H9 (cell line): ENCODE data around the gene SOX15. TPM values are rescaled to one million over a fixed set of nuclear protein-coding genes. Genes with fewer than 3 reads are reported as not detected.

Source experiments
- DNase-seq: peaks from one replicate; pipeline ENCODE4 v3.0.0-alpha.2; 2017
- H2AFZ ChIP-seq: one replicate; pipeline ENCODE4 v1.6.1; 2013; ENCODE audit warnings: mild to moderate bottlenecking, low read length, control low read depth, moderate library complexity
- H2AK5ac ChIP-seq: 2 replicates; pipeline ENCODE4 v1.6.1; 2013; ENCODE audit warnings: low read length, control low read depth, mixed read lengths; ENCODE audit not compliant: insufficient read length
- H2BK120ac ChIP-seq: one replicate; pipeline ENCODE4 v1.6.1; 2013; ENCODE audit warnings: low read depth, mild to moderate bottlenecking, low read length, control low read depth, inconsistent platforms; ENCODE audit not compliant: poor library complexity, severe bottlenecking
- H2BK12ac ChIP-seq: 2 replicates; pipeline ENCODE4 v1.6.1; 2013; ENCODE audit warnings: low read length, control low read depth, mixed read lengths, low read depth; ENCODE audit not compliant: insufficient read length
- H2BK15ac ChIP-seq: 2 replicates; pipeline ENCODE4 v1.6.1; 2013; ENCODE audit warnings: low read depth, low read length, control low read depth
- H2BK20ac ChIP-seq: one replicate; pipeline ENCODE4 v1.6.1; 2013; ENCODE audit warnings: low read depth, mild to moderate bottlenecking, low read length, control low read depth, inconsistent platforms; ENCODE audit not compliant: poor library complexity, severe bottlenecking
- H2BK5ac ChIP-seq: 2 replicates; pipeline ENCODE4 v1.6.1; 2013; ENCODE audit warnings: low read length, control low read depth, mixed read lengths; ENCODE audit not compliant: insufficient read length
- H3K14ac ChIP-seq: 2 replicates; pipeline ENCODE4 v1.6.1; 2013; ENCODE audit warnings: low read length, control low read depth; ENCODE audit not compliant: insufficient read depth
- H3K18ac ChIP-seq: 2 replicates; pipeline ENCODE4 v1.6.1; 2013; ENCODE audit warnings: low read depth, mild to moderate bottlenecking, mixed read lengths, low read length, control low read depth; ENCODE audit not compliant: insufficient read length
- H3K23ac ChIP-seq: 2 replicates; pipeline ENCODE4 v1.6.1; 2013; ENCODE audit warnings: low read length, control low read depth, mixed read lengths, low read depth; ENCODE audit not compliant: insufficient read length
- H3K23me2 ChIP-seq: 2 replicates; pipeline ENCODE4 v1.6.1; 2013; ENCODE audit warnings: low read depth, mild to moderate bottlenecking, mixed read lengths, low read length, control low read depth; ENCODE audit not compliant: insufficient read length, poor library complexity, severe bottlenecking
- H3K27ac ChIP-seq: 2 replicates; pipeline ENCODE4 v1.5.1; 2013; ENCODE audit warnings: low read length, control low read depth, mixed read lengths, low read depth; ENCODE audit not compliant: insufficient read length
- H3K27me3 ChIP-seq: 2 replicates; pipeline ENCODE4 v1.6.1; 2013; ENCODE audit warnings: low read length, control low read depth, inconsistent platforms; ENCODE audit not compliant: insufficient read depth
- H3K4ac ChIP-seq: 2 replicates; pipeline ENCODE4 v1.6.1; 2013; ENCODE audit warnings: low read depth, mild to moderate bottlenecking, control low read depth, inconsistent platforms, low read length, moderate library complexity
- H3K4me1 ChIP-seq: 2 replicates; pipeline ENCODE4 v1.6.1; 2013; ENCODE audit warnings: low read length, control low read depth, inconsistent platforms; ENCODE audit not compliant: insufficient read depth
- H3K4me2 ChIP-seq: 2 replicates; pipeline ENCODE4 v1.6.1; 2013; ENCODE audit warnings: low read length, control low read depth, mixed read lengths; ENCODE audit not compliant: insufficient read length, insufficient read depth
- H3K56ac ChIP-seq: 2 replicates; pipeline ENCODE4 v1.6.1; 2013; ENCODE audit warnings: low read depth, mild to moderate bottlenecking, mixed read lengths, low read length, control low read depth; ENCODE audit not compliant: insufficient read length
- H3K79me1 ChIP-seq: 2 replicates; pipeline ENCODE4 v1.6.1; 2013; ENCODE audit warnings: low read depth, mild to moderate bottlenecking, moderate library complexity, low read length, control low read depth, inconsistent platforms; ENCODE audit not compliant: insufficient read depth, poor library complexity, severe bottlenecking
- H3K79me2 ChIP-seq: 2 replicates; pipeline ENCODE4 v1.6.1; 2013; ENCODE audit warnings: low read length, control low read depth, inconsistent platforms; ENCODE audit not compliant: insufficient read depth
- H3K9ac ChIP-seq: 2 replicates; pipeline ENCODE4 v1.6.1; 2013; ENCODE audit warnings: low read length, control low read depth, mixed read lengths; ENCODE audit not compliant: insufficient read length; ENCODE audit errors: extremely low read depth
- H3K9me3 ChIP-seq: one replicate; pipeline ENCODE4 v1.6.1; 2013; ENCODE audit warnings: low read depth, low read length, inconsistent platforms; ENCODE audit not compliant: control insufficient read depth
- H3T11ph ChIP-seq: one replicate; pipeline ENCODE4 v1.6.1; 2013; ENCODE audit warnings: mild to moderate bottlenecking, low read length, control low read depth, inconsistent platforms
- H4K20me1 ChIP-seq: one replicate; pipeline ENCODE4 v1.6.1; 2013; ENCODE audit not compliant: control insufficient read depth, insufficient read length, insufficient read depth
- H4K5ac ChIP-seq: 2 replicates; pipeline ENCODE4 v1.6.1; 2013; ENCODE audit warnings: low read depth, mild to moderate bottlenecking, mixed read lengths, low read length, control low read depth; ENCODE audit not compliant: insufficient read length
- H4K8ac ChIP-seq: replicated peaks from 2 replicates; pipeline ENCODE4 v1.6.1; 2013; ENCODE audit warnings: low read length, control low read depth, mixed read lengths, low read depth; ENCODE audit not compliant: insufficient read length
- H4K91ac ChIP-seq: 2 replicates; pipeline ENCODE4 v1.6.1; 2013; ENCODE audit warnings: low read depth, mild to moderate bottlenecking, moderate library complexity, mixed read lengths, low read length, control low read depth; ENCODE audit not compliant: insufficient read length
- H3K27ac Mint-ChIP-seq, 3 experiments: 2 replicates in 2 of 3; 3 replicates in 1 of 3; pipeline ENCODE4 v1.8.0; 2020 to 2021; ENCODE audit warnings: mixed read lengths in 3 of 3, mild to moderate bottlenecking in 1 of 3, moderate library complexity in 1 of 3
- H3K27me3 Mint-ChIP-seq: 2 replicates; pipeline ENCODE4 v1.8.0; 2021; ENCODE audit warnings: low read depth, mild to moderate bottlenecking, moderate library complexity, mixed read lengths
- H3K36me3 Mint-ChIP-seq, 3 experiments: 2 replicates in 2 of 3; 3 replicates in 1 of 3; pipeline ENCODE4 v1.8.0; 2020 to 2021; ENCODE audit warnings: low read depth in 3 of 3, mixed read lengths in 3 of 3; ENCODE audit not compliant: insufficient read depth in 1 of 3
- H3K4me1 Mint-ChIP-seq, 2 experiments: 2 replicates each; pipeline ENCODE4 v1.8.0; 2020; ENCODE audit warnings: mixed read lengths in 2 of 2
- H3K4me3 Mint-ChIP-seq, 2 experiments: 2 replicates in 1 of 2; 3 replicates in 1 of 2; pipeline ENCODE4 v1.8.0; 2020 to 2021; ENCODE audit warnings: mild to moderate bottlenecking in 2 of 2, mixed read lengths in 2 of 2, moderate library complexity in 1 of 2
- H3K9me3 Mint-ChIP-seq, 2 experiments: 2 replicates in 1 of 2; 3 replicates in 1 of 2; pipeline ENCODE4 v1.8.0; 2020; ENCODE audit warnings: mild to moderate bottlenecking in 2 of 2, mixed read lengths in 2 of 2, moderate library complexity in 1 of 2
- CTCF ChIP-seq: fragments of 200-600 bp; sonication (generic); conservative IDR thresholded peaks from 3 replicates; pipeline ENCODE4 v1.8.0; 2021; ENCODE audit warnings: antibody characterized with exemption, mild to moderate bottlenecking
- WGBS: extraction: QIAGEN DNeasy Blood & Tissue Kit; methylation state at CpG from one replicate; pipeline ENCODE4 v1.1.7; 2013; ENCODE audit warnings: missing lambda C conversion rate, low lambda C conversion rate, mixed read lengths; ENCODE audit not compliant: insufficient read length; ENCODE audit errors: extremely low coverage; 5-methylcytosine and 5-hydroxymethylcytosine counted together
- total RNA-seq: library from RNA; stranded (reverse); gene quantifications from 2 replicates; pipeline ENCODE4 v1.2.1, GENCODE V29; 2021

The SOX15 gene
- total RNA-seq, 1 experiment from 2014 or later: 7.7 TPM

- H2BK120ac ChIP-seq: no peak overlapping the region
- H3K18ac ChIP-seq: peak overlapping the region; percentile 88
- Mint-ChIP-seq H3K4me3 (peak overlapping the region; percentile 98), H3K27me3 (no peaks in the 10 kb centered on the region; the same call in none of the 2 replicates), H3K4me1 (peaks cover 37 to 54% of the 10 kb centered on the region in 2 experiments), H3K9me3 (peaks cover 0 to 3% of the 10 kb centered on the region in 2 experiments; a peak in 1 of 5 replicates), H3K36me3 (peaks cover 18 to 48% (median 39%) of the 10 kb centered on the region in 3 experiments), H3K27ac (peak overlapping the region; percentile 100; a peak in 5 of 7 replicates)
- H4K5ac ChIP-seq: peak overlapping the region; percentile 99
- no peak overlapping the region for H2BK5ac ChIP-seq
- no peak overlapping the region for H3K23ac ChIP-seq
- H2AFZ ChIP-seq: no peak overlapping the region
- no CpG with 5 or more reads among the region's 36 CpGs for WGBS
- no peaks in the 10 kb centered on the region for H3K4me1 ChIP-seq
- peak overlapping the region; percentile 96 for H3K27ac ChIP-seq
- no peak overlapping the region for H2BK15ac ChIP-seq
- peak; percentile 46 for DNase-seq
- H3K4ac ChIP-seq: peak overlapping the region; percentile 70
- no peak overlapping the region for H3K56ac ChIP-seq
- H2AK5ac ChIP-seq: no peak overlapping the region
- no peaks in the 10 kb centered on the region; the same call in 1 of the 2 replicates for H3K79me2 ChIP-seq
- no peak; the same call in 2 of the 3 replicates for TF ChIP-seq CTCF
- peak overlapping the region; percentile 98 for H4K8ac ChIP-seq
- no peak overlapping the region for H2BK20ac ChIP-seq
- peaks cover 3% of the 10 kb centered on the region for H3K23me2 ChIP-seq
- H4K91ac ChIP-seq: peak overlapping the region; percentile 96
- H3K9ac ChIP-seq: peak overlapping the region; percentile 89
- H3K4me2 ChIP-seq: peak overlapping the region; percentile 79
- no peaks in the 10 kb centered on the region for H4K20me1 ChIP-seq
- H3K79me1 ChIP-seq: no peaks in the 10 kb centered on the region
- H3K9me3 ChIP-seq: no peaks in the 10 kb centered on the region
- H3T11ph ChIP-seq: no peak overlapping the region
- H2BK12ac ChIP-seq: peak overlapping the region; percentile 58
- H3K27me3 ChIP-seq: no peaks in the 10 kb centered on the region
- peak overlapping the region; percentile 97 for H3K14ac ChIP-seq
Measured at GRCh38 chr17:7582396-7583252, 7.3 kb downstream of the SOX15 start.
